Measurements from ENCODE around the gene NME2. TPM values are rescaled to one million over a fixed set of nuclear protein-coding genes. Genes with fewer than 3 reads are reported as not detected.

The NME2 gene
- 1,512 and 1,580 TPM in 2 replicates for total RNA-seq

GRCh38 chr17:51166198-51166986 lies at the start of gene NME2:
Gene NME2, plus strand, starts transcription at chr17:51166411. Its CDS starts 420 bp downstream, at chr17:51166831.

GRCh38 chr17:51120739-51121619 lies 45.2 kb upstream of the NME2 start, which contains the start of gene SPAG9:
Gene SPAG9, minus strand, starts transcription at chr17:51120868. Its CDS starts 212 bp downstream, at chr17:51120656.

GRCh38 chr17:51153210-51154072 lies 12.8 kb upstream of the NME2 start, which contains the start of gene NME1:
Gene NME1, plus strand, starts transcription at chr17:51153559. Its CDS starts 2,096 bp downstream, at chr17:51155655.

Other genes with a start within 250 kb of the NME2 start
- gene SPAG9, start 45.5 kb upstream of the NME2 start, total RNA-seq = 46.2 and 49.8 TPM in 2 replicates
- gene NME1, start 12.9 kb upstream of the NME2 start, total RNA-seq = 212 and 355 TPM in 2 replicates
- gene MBTD1, start 93.6 kb downstream of the NME2 start, total RNA-seq = 1.9 and 3.9 TPM in 2 replicates
- 33.6 and 58.3 TPM in 2 replicates for gene UTP18, start 94.1 kb downstream of the NME2 start, total RNA-seq

All from hair follicular keratinocyte (primary cell).